H54 (cell line): ENCODE data around the gene HOXA1.

ENCODE experiments used
- DNase-seq: peaks from one replicate; pipeline ENCODE4 v3.0.0; 2011; ENCODE audit warnings: low spot score, mixed read lengths; ENCODE audit not compliant: insufficient read length
- FAIRE-seq: peaks from 3 replicates; lab custom pipeline; 2011; peaks lifted over from hg19 to GRCh38; lab: Jason Lieb, UNC
- POLR2A ChIP-seq: IDR thresholded peaks from 2 replicates; pipeline ENCODE4 v1.6.1; 2011; ENCODE audit warnings: low read depth, mild to moderate bottlenecking, low read length

HOXA1 gene

GRCh38 chr7:27126596-27127327 lies 31.0 kb upstream of the HOXA1 start:
- no peak for TF ChIP-seq POLR2A
- FAIRE-seq (no peak), DNase-seq (no peak)

DNA sequence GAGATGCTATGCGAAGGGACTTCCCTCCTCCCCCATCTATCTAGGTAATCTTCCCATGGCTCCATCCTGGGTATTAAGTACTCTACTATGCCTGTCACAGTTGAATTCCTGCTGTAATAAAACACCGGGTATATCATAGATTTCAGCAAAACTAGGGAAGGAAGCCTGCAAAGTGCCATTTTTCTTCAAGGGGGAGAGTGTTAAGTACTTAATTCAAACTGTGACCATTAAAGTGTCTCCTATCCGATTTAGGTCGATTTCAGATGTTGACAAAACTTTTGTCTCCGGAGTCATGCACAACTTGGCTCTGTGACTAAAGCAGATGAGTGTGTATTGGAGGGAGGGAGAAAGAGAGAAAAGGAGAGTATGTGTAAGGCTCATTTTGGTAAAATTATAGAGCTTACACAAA lies 30.2 kb upstream of the HOXA1 start:
- no peak for TF ChIP-seq POLR2A
- FAIRE-seq, result no peak
- DNase-seq, result no peak

DNA sequence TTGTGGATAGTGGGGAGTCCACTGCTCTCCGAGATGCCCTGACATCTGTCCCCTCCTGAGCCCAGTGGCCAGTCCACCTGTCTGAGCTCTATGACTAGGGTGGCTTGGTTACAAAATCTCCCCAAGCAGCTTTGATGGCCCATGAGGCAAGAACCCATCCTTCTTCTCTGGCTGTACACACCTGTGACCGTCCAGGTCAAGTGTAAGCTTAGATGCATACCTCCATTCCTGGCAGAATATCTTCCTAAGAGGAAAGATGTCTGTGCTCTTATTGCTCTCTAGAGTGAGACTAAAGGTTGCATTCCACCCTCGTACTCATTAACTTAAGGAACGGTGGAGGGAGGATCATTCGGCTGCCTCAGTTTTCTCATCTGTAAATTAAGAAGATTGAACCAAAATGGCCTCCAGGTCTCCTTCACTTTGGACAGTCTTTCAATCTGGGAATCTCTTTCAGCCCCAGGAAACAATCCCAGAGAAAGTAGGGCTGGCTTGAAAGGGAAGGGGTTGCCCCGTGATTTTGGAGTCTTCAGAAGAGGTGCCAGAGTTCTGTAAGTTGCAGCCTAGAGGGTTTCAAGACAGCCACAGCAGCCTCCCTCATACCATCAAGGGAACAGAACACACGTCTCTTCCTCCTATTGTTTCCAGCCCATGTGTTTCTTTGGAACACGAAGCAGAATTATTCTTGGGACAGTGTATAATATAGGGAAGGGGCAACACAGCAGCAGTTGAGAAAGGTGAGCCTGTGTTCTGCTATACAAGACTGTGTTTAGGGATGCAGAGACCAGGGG lies 29.3 kb upstream of the HOXA1 start:
- TF ChIP-seq POLR2A, result no peak
- no peak for FAIRE-seq
- DNase-seq, result no peak

DNA sequence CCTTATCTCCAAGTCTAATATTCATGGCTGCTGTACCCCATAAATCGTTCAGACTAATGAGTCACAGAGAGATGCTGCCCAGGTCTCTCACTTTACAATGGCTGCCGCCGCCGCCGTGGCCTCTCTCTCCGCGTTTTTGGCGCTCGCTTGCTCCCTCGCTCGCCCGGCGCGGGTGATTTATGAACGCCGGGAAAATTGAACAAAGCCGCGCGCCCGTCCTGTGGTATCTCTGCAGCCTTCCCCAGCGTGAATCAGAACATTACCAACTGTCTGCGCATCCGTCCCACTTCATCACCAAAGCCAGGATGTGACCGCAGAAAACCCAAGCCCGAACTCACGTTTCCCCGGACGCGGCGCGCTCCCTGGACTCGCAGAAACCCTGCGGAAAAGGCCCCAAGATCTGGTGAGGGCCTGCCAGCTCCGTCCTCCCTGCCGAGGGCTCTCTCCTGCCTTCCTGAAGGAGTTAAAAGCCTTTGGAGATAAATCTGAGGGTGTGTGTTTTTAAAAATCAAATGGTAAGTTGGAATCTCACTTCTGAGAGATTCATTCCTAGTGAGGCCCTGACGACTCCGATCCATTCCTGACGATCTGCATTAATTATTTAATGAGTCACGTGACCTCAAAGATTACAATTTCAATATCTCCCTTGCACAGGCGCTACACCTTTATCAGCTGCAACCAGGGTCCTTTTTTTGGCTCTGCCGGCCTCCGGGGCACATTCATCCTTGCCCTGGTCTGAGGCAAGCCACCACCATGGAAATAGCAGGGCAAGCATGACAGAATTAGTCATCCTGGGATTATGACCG lies 28.5 kb upstream of the HOXA1 start:
- peak; percentile 98 for DNase-seq
- no peak for TF ChIP-seq POLR2A
- peak; percentile 23 for FAIRE-seq

DNA sequence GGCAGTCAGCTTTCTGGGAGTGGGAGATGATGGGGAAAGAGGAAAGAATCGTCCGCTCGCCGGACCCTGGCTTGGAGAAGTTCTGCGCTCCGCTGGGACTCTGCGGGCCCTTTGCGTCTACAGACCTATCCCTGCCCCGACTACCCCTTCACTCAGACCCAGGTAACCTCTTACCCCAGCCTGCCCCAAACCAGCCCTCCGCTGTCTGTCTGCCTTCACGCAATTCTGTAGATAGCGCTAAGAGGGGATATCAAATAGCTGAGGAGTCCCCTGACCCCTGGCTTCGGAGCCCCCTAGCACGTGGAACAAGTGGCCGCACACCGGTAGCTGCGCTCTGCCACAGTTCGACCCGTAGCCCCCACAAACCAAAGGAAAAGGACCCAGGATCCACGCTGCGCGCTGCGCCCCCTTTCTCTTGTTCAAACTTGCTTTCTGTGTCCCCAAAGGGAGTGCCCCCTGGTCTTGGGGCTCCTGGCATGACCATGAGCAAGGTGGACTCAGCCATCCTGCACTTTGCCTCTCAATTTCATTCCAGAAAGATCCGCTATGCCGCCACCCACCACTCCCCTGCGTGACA lies 27.8 kb upstream of the HOXA1 start:
- TF ChIP-seq POLR2A, result no peak
- DNase-seq, result no peak
- no peak for FAIRE-seq

- DNase-seq, result no peak
- TF ChIP-seq POLR2A, result no peak
- no peak for FAIRE-seq
Observed at GRCh38 chr7:27123007-27123476, 27.2 kb upstream of the HOXA1 start.

DNA sequence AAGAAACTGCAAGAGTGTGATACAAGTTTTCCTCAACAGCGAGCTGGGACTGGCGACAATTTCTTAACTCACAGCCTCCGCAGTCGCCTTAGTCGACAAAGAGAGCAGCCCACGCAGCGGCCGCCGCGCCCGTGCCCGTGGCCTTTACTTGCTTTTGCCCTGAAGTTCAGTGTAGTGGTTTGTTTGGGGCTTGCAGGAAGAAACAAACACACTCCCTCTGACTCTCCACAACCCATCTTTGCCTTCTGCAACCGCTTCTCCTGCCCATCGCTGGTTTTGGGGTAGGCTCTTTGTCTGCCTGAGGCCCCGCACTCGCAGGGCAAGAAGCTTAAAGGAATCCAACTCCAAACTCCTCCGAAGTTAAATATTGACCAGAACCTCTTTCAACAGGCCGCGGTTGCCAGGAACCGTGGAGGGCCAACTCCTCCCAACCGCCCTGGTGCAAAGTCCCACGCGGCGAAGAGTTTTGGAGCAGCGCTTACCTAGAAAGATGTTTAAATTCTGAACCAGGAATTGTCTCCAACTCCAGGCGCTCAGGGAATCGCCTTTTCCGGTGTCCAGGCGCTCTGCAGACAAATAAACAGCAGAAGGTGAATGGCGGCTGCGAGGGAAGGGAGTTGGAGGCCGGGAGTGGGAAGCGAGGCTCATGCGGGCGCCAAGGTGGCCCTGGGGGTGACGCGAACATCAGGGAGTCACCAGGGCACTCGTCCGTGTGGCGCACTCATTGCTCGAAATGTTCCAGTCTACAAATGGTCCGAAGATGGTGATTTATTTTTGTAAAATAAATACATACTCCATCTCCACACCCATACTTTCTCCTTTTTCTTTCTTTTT lies 26.5 kb upstream of the HOXA1 start:
- FAIRE-seq, result no peak
- DNase-seq, result no peak
- no peak for TF ChIP-seq POLR2A

DNA sequence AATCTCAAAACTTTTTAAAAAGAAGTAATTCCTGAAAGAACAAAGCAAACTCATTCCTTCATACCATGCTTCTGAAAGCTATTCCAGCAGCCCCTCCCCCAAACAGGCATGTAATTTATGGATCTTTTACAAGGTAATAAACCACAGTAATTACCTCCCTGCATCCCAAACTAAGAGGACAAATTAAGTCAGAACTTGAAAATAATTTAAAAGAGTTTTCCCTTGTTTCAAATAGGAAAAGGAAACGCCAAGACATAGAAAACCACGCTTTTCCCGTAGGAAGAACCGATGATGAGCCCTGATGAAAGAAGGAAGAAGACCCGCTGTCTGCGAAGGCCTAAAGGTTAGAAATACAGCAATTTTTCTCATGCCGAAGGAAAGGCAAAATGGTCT lies 25.9 kb upstream of the HOXA1 start:
- no peak for TF ChIP-seq POLR2A
- DNase-seq, result no peak
- no peak for FAIRE-seq

DNA sequence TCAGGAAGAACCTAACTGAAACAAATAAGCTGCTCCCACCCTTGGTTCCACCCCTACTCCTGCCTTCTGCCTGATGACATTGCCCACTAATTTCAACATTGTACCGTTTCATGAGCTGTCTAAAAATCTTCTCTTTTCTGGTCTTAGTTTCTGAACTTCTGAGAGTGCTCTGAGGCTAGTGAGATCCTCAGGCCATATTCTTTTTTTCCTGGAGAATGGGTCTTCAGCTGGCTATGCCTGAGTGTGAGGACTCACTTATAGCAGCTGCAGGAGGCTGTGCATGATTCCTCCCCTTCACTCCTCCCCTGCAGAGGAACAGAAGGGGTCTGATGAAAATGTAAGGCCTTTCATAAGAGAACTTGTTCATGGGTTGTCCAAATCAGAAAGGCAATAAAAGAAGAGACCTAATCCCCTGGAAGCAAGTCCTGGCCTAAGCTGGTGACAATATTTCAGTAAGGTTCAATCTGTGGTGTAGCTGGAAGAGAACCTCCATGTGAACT lies 23.7 kb upstream of the HOXA1 start:
- DNase-seq, result no peak
- TF ChIP-seq POLR2A, result no peak
- no peak for FAIRE-seq

DNA sequence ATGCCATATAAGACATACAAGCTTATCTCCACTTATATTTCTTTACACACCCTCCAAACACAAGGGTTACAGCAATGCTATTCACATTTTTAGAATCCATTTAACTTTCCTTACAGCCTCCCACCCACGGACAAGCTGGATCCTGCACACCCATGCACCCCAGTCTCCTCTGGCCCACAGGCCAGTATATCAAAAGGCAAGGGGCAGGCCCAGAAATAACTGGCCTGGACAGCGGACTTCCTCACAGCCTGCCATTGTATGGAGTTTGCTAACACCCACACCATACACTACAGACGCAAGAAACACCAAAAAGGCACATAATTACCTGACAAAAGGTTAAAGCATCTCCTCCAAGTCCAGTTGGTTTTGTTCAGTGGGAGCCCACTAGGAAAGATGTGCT lies 22.8 kb upstream of the HOXA1 start:
- FAIRE-seq (no peak), DNase-seq (no peak)
- no peak for TF ChIP-seq POLR2A

- FAIRE-seq (no peak), DNase-seq (no peak)
- no peak for TF ChIP-seq POLR2A
Observed at GRCh38 chr7:27117887-27118491, 22.2 kb upstream of the HOXA1 start.
